ENCODE measurements around the gene TECTA.

Gene TECTA

GRCh38 chr11:121119440-121119839 is 18.4 kb downstream of the TECTA start:
- H3K4me3 ChIP-seq (ENCODE audit: low read depth in 1 of 2, low read length in 2 of 2): no peak overlapping the region
- DNase-seq (no peak), ATAC-seq (ENCODE audit: insufficient read depth, low read depth) (no peak)
- TF ChIP-seq CTCF (IDR thresholded peaks at IDR 0.05; ENCODE audit: borderline replicate concordance, extremely low read depth, low read length, poor library complexity, severe bottlenecking) (no peak), EZH2 (IDR thresholded peaks at IDR 0.05; ENCODE audit: borderline replicate concordance, low read depth, low read length, severe bottlenecking) (no peak)
- peaks cover 7% of the 10 kb centered on the region for H3K9me3 ChIP-seq (ENCODE audit: insufficient read depth, low read length, severe bottlenecking)
- H3K79me2 ChIP-seq (ENCODE audit: insufficient read depth, low read length): no peaks in the 10 kb centered on the region
- H3K36me3 ChIP-seq (ENCODE audit: insufficient read depth, low read length): no peaks in the 10 kb centered on the region
- H3K9ac ChIP-seq (ENCODE audit: low read depth, low read length): no peak overlapping the region
- H3K27me3 ChIP-seq (ENCODE audit: insufficient read depth, low read length, poor library complexity): peaks cover 14% of the 10 kb centered on the region
- no peak overlapping the region for H2AFZ ChIP-seq (ENCODE audit: low read depth, low read length)
- H3K4me1 ChIP-seq (ENCODE audit: insufficient read depth, low read length): no peaks in the 10 kb centered on the region
- no peak overlapping the region for H3K27ac ChIP-seq (ENCODE audit: low read length)
- H4K20me1 ChIP-seq (ENCODE audit: insufficient read depth, low read length): no peaks in the 10 kb centered on the region
- H3K4me2 ChIP-seq (ENCODE audit: insufficient read depth, low read length): no peak overlapping the region

GRCh38 chr11:121122328-121122727 is 21.3 kb downstream of the TECTA start:
- peaks cover 14% of the 10 kb centered on the region for H3K27me3 ChIP-seq (ENCODE audit: insufficient read depth, low read length, poor library complexity)
- no peaks in the 10 kb centered on the region for H3K79me2 ChIP-seq (ENCODE audit: insufficient read depth, low read length)
- no peaks in the 10 kb centered on the region for H3K36me3 ChIP-seq (ENCODE audit: insufficient read depth, low read length)
- TF ChIP-seq CTCF (IDR thresholded peaks at IDR 0.05; ENCODE audit: borderline replicate concordance, extremely low read depth, low read length, poor library complexity, severe bottlenecking): no peak
- no peak for TF ChIP-seq EZH2 (IDR thresholded peaks at IDR 0.05; ENCODE audit: borderline replicate concordance, low read depth, low read length, severe bottlenecking)
- DNase-seq (no peak), ATAC-seq (ENCODE audit: insufficient read depth, low read depth) (no peak)
- no peaks in the 10 kb centered on the region for H3K4me1 ChIP-seq (ENCODE audit: insufficient read depth, low read length)
- no peak overlapping the region for H3K27ac ChIP-seq (ENCODE audit: low read length)
- H2AFZ ChIP-seq (ENCODE audit: low read depth, low read length): no peak overlapping the region
- no peak overlapping the region for H3K4me3 ChIP-seq (ENCODE audit: low read depth in 1 of 2, low read length in 2 of 2)
- H3K4me2 ChIP-seq (ENCODE audit: insufficient read depth, low read length): no peak overlapping the region
- no peak overlapping the region for H3K9ac ChIP-seq (ENCODE audit: low read depth, low read length)
- H3K9me3 ChIP-seq (ENCODE audit: insufficient read depth, low read length, severe bottlenecking): peaks cover 7% of the 10 kb centered on the region
- H4K20me1 ChIP-seq (ENCODE audit: insufficient read depth, low read length): no peaks in the 10 kb centered on the region

- Histone ChIP-seq H2AFZ (ENCODE audit: low read depth, low read length) (no peak overlapping the region), H3K4me1 (ENCODE audit: insufficient read depth, low read length) (no peaks in the 10 kb centered on the region), H3K4me2 (ENCODE audit: insufficient read depth, low read length) (no peak overlapping the region), H4K20me1 (ENCODE audit: insufficient read depth, low read length) (no peaks in the 10 kb centered on the region), H3K27ac (ENCODE audit: low read length) (no peak overlapping the region), H3K79me2 (ENCODE audit: insufficient read depth, low read length) (no peaks in the 10 kb centered on the region), H3K27me3 (ENCODE audit: insufficient read depth, low read length, poor library complexity) (peaks cover 9% of the 10 kb centered on the region), H3K9ac (ENCODE audit: low read depth, low read length) (no peak overlapping the region), H3K36me3 (ENCODE audit: insufficient read depth, low read length) (no peaks in the 10 kb centered on the region), H3K9me3 (ENCODE audit: insufficient read depth, low read length, severe bottlenecking) (peaks cover 7% of the 10 kb centered on the region), H3K4me3 (ENCODE audit: low read depth in 1 of 2, low read length in 2 of 2) (no peak overlapping the region)
- DNase-seq (no peak), ATAC-seq (ENCODE audit: insufficient read depth, low read depth) (no peak)
- TF ChIP-seq CTCF (IDR thresholded peaks at IDR 0.05; ENCODE audit: borderline replicate concordance, extremely low read depth, low read length, poor library complexity, severe bottlenecking) (no peak), EZH2 (IDR thresholded peaks at IDR 0.05; ENCODE audit: borderline replicate concordance, low read depth, low read length, severe bottlenecking) (no peak)
Observed at GRCh38 chr11:121123496-121124069, 22.5 kb downstream of the TECTA start.
